Neural cell (in vitro differentiated cells): ENCODE data around the gene PAK4. TPM values are rescaled to one million over a fixed set of nuclear protein-coding genes. Genes with fewer than 3 reads are reported as not detected.

ENCODE experiments used
- H2AFZ ChIP-seq: fragments of 200-600, 300-800 bp; sonication (generic), shearing (Covaris generic); 2 replicates; pipeline ENCODE4 v1.6.0; 2014; ENCODE audit warnings: low read depth, mild to moderate bottlenecking, antibody characterized with exemption, low read length, moderate library complexity
- H3F3A ChIP-seq: fragments of 200-600 bp; shearing (Covaris generic); 2 replicates; pipeline ENCODE4 v1.6.1; 2016; ENCODE audit warnings: mild to moderate bottlenecking, moderate library complexity, mixed read lengths, antibody characterized with exemption, low read length; ENCODE audit not compliant: insufficient read depth, poor library complexity, severe bottlenecking
- H3K27ac ChIP-seq: fragments of 200-600, 300-800 bp; sonication (generic), shearing (Covaris generic); 2 replicates; pipeline ENCODE4 v1.5.1; 2014; ENCODE audit warnings: mild to moderate bottlenecking, low read length, moderate library complexity
- H3K27me3 ChIP-seq: fragments of 300-800, 200-600 bp; sonication (generic), shearing (Covaris generic); 2 replicates; pipeline ENCODE4 v1.6.0; 2014; ENCODE audit warnings: mild to moderate bottlenecking, low read depth, low read length, moderate library complexity; ENCODE audit not compliant: insufficient read depth
- H3K36me3 ChIP-seq: fragments of 300-800, 200-600 bp; sonication (generic), shearing (Covaris generic); 2 replicates; pipeline ENCODE4 v1.5.1; 2014; ENCODE audit warnings: mild to moderate bottlenecking, antibody characterized with exemption, low read length, moderate library complexity; ENCODE audit not compliant: insufficient read depth
- H3K4me2 ChIP-seq: fragments of 300-800, 200-600 bp; sonication (generic), shearing (Covaris generic); 2 replicates; pipeline ENCODE4 v1.6.0; 2014; ENCODE audit warnings: mild to moderate bottlenecking, low read length
- H3K4me3 ChIP-seq: fragments of 300-800, 200-600 bp; sonication (generic), shearing (Covaris generic); 2 replicates; pipeline ENCODE4 v1.5.1; 2014; ENCODE audit warnings: mild to moderate bottlenecking, low read length, moderate library complexity
- H3K79me2 ChIP-seq: fragments of 200-600 bp; shearing (Covaris generic); replicated peaks from 2 replicates; pipeline ENCODE4 v1.6.0; 2014; ENCODE audit warnings: mild to moderate bottlenecking, low read length, moderate library complexity; ENCODE audit not compliant: insufficient read depth
- H3K9ac ChIP-seq: fragments of 300-800, 200-600 bp; sonication (generic), shearing (Covaris generic); 2 replicates; pipeline ENCODE4 v1.6.1; 2016; ENCODE audit warnings: mild to moderate bottlenecking, low read length, mixed read lengths
- H3K9me2 ChIP-seq: fragments of 200-600 bp; shearing (Covaris generic); 2 replicates; pipeline ENCODE4 v1.6.1; 2016; ENCODE audit warnings: mild to moderate bottlenecking, low read length, mixed read lengths; ENCODE audit not compliant: insufficient read depth
- H3K9me3 ChIP-seq: fragments of 200-600, 300-800 bp; sonication (generic), shearing (Covaris generic); 2 replicates; pipeline ENCODE4 v1.6.1; 2016; ENCODE audit warnings: mild to moderate bottlenecking, mixed run types, low read length, moderate library complexity, mixed read lengths
- H4K20me1 ChIP-seq: fragments of 200-600 bp; shearing (Covaris generic); 2 replicates; pipeline ENCODE4 v1.6.1; 2016; ENCODE audit warnings: mild to moderate bottlenecking, mixed run types; ENCODE audit not compliant: insufficient read depth
- CTCF ChIP-seq: fragments of 450-650 bp; IDR thresholded peaks from 2 replicates; pipeline ENCODE4 v1.5.1; 2014; ENCODE audit warnings: antibody characterized with exemption, mild to moderate bottlenecking, moderate library complexity; ENCODE audit not compliant: poor library complexity, severe bottlenecking
- EP300 ChIP-seq: fragments of 450-650 bp; conservative IDR thresholded peaks from 2 replicates; pipeline ENCODE4 v1.6.1; 2014; ENCODE audit warnings: antibody characterized with exemption, mild to moderate bottlenecking, moderate library complexity; ENCODE audit not compliant: poor library complexity, severe bottlenecking
- EZH2 ChIP-seq: fragments of 200-600, 300-800 bp; shearing (Covaris generic), sonication (generic); IDR thresholded peaks from 2 replicates; pipeline ENCODE4 v1.6.1; 2014; ENCODE audit warnings: antibody characterized with exemption, low read length, borderline replicate concordance, mild to moderate bottlenecking; ENCODE audit not compliant: insufficient read depth, poor library complexity, severe bottlenecking
- MXI1 ChIP-seq: fragments of 450-650 bp; conservative IDR thresholded peaks from 2 replicates; pipeline ENCODE4 v1.6.1; 2014; ENCODE audit warnings: antibody characterized with exemption, mild to moderate bottlenecking; ENCODE audit not compliant: poor library complexity, severe bottlenecking
- POLR2AphosphoS5 ChIP-seq: IDR thresholded peaks from 2 replicates; pipeline ENCODE4 v1.6.1; 2012
- RAD21 ChIP-seq: fragments of 450-650 bp; conservative IDR thresholded peaks from 2 replicates; pipeline ENCODE4 v1.6.1; 2014; ENCODE audit warnings: antibody characterized with exemption, mild to moderate bottlenecking, moderate library complexity
- REST ChIP-seq: IDR thresholded peaks from 2 replicates; pipeline ENCODE4 v1.6.1; 2012; ENCODE audit warnings: borderline replicate concordance
- SMC3 ChIP-seq: fragments of 450-650 bp; conservative IDR thresholded peaks from 2 replicates; pipeline ENCODE4 v1.6.1; 2014; ENCODE audit warnings: antibody characterized with exemption, mild to moderate bottlenecking, moderate library complexity; ENCODE audit not compliant: poor library complexity
- TAF1 ChIP-seq: IDR thresholded peaks from 2 replicates; pipeline ENCODE4 v1.6.1; 2012; ENCODE audit warnings: low read depth
- polyA plus RNA-seq: library from polyadenylated mRNA; depleted of rRNA; stranded (reverse); fragments of >200 nt; gene quantifications from 2 replicates; pipeline ENCODE4 v1.2.3, GENCODE V29; 2014

PAK4 gene
- polyA plus RNA-seq, 1 donor from 2014 or later, result 5.4 TPM

- Histone ChIP-seq H3K9ac (no peak overlapping the region), H3K36me3 (no peaks in the 10 kb centered on the region), H3K27ac (no peak overlapping the region), H3K9me3 (no peaks in the 10 kb centered on the region), H3K4me3 (no peak overlapping the region), H2AFZ (no peak overlapping the region), H3K9me2 (no peaks in the 10 kb centered on the region), H3F3A (no peaks in the 10 kb centered on the region), H3K79me2 (peaks cover 23% of the 10 kb centered on the region), H4K20me1 (no peaks in the 10 kb centered on the region), H3K27me3 (no peaks in the 10 kb centered on the region), H3K4me2 (no peak overlapping the region)
- TF ChIP-seq EP300 (no peak), TAF1 (no peak), SMC3 (no peak), MXI1 (no peak), EZH2 (no peak), RAD21 (no peak), REST (no peak), CTCF (no peak), POLR2AphosphoS5 (no peak)
Observed at GRCh38 chr19:39131255-39131755, 5.7 kb downstream of the PAK4 start.

GRCh38 chr19:39132344-39132969, 6.9 kb downstream of the PAK4 start:
- no peak for TF ChIP-seq REST
- no peak for TF ChIP-seq TAF1
- no peak for TF ChIP-seq POLR2AphosphoS5
- TF ChIP-seq MXI1, result no peak
- no peak for TF ChIP-seq SMC3
- TF ChIP-seq EZH2, result no peak
- no peak for TF ChIP-seq CTCF
- no peak for TF ChIP-seq EP300
- TF ChIP-seq RAD21, result no peak
- H3K4me2 ChIP-seq, result no peak overlapping the region
- H3K27me3 ChIP-seq, result no peaks in the 10 kb centered on the region
- no peaks in the 10 kb centered on the region for H4K20me1 ChIP-seq
- H3K9ac ChIP-seq, result no peak overlapping the region
- no peaks in the 10 kb centered on the region for H3K9me2 ChIP-seq
- H3K79me2 ChIP-seq, result peaks cover 11% of the 10 kb centered on the region
- H3K27ac ChIP-seq, result no peak overlapping the region
- H3K4me3 ChIP-seq, result no peak overlapping the region
- H2AFZ ChIP-seq, result no peak overlapping the region
- no peaks in the 10 kb centered on the region for H3F3A ChIP-seq
- H3K9me3 ChIP-seq, result no peaks in the 10 kb centered on the region
- no peaks in the 10 kb centered on the region for H3K36me3 ChIP-seq
